NCI-H2107 (cell line): Measurements from ENCODE around the gene ANKRD13A.
"Not testable (repeated sequence)": the region's sequence is repeated elsewhere in the genome, so short reads cannot be mapped to it uniquely, and the experiment has no call there.

Source experiments
- DNase-seq: peaks from one replicate; lab custom pipeline; 2025; lab: John Stamatoyannopoulos, UW

Gene ANKRD13A

DNA sequence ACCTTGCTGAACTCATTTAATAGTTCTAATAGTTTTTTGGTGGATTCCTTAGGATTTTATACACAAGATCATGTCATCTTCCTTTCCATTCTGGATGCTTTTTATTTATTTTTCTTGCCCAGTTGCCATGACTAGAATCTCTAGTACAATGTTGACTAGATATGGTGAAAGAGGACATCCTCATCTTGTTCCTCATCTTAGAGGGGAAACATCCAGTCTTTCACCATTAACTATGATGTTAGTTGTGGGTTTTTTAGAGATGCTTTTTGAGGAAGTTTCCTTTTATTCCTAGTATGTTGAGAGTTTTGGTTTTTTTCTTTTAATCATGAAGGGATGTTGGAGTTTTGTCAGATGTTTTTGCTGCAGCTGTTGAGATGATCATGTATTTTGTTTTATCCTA, 8.7 kb downstream of the ANKRD13A start:
- no peak for DNase-seq

DNA sequence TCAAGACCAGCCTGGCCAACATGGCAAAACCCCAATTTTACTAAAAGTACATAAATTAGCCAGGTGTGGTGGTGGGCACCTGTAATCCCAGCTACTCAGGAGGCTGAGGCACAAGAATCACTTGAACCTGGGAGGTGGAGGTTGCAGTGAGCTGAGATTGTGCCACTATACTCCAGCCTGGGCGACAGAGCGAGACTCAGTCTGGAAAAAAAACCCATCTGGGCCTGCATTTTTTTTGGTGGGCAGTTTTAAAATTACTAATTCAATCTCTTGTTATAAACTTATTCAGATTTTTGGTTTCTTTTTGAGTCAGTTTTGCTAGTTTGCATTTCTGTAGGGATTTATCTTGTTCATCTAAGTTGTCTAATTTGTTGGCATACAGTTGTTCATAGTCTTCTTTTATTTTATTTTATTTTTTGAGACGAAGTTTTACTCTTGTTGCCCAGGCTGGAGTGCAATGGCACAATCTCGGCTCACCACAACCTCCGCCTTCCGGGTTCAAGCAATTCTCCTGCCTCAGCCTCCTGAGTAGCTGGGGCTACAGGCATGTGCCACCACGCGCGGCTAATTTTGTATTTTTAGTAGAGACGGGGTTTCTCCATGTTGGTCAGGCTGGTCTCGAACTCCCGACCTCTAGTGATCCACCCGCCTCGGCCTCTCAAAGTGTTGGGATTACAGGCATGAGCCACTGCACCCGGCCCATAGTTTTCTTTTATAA, 9.6 kb downstream of the ANKRD13A start:
- DNase-seq: not testable (repeated sequence)

DNA sequence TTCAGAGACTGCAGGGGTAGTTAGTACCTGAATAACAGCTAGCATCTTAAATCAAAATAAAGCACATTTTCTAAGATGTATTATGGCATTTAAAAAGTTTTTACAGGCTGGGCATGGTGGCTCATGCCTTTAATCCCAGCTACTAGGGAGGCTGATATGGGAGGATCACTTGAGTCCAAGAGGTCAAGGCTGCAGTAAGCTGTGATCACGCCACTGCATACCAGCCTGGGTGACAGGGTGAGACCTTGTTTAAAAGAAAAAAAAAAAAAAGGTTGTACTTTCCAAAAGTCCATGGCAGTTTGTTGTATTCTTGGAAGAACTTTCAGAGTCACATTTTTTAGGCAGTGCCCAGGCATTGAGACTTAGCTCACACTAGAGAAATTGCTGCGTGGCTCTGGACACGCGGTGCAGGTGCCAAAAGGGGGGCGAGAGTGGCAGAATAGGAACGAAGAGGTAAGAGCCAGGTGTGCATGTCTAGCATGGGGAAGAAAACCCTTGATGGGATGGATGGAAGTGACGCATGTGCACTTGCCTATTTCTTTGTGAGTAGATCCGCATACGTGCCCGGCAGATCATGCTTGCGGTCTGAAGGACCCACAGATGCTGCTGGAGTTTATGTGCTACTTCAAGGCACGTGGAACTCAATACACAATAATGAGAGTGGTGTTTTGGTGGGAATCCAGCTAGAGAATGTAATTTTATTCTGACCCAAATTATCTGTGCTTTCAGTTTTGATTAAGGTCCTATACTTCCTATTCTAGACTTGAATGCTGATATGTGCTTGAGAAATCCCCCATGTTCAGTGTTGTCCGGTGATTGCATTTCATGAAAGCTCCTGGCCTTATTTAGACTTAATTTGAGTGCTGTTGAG, 11.9 kb downstream of the ANKRD13A start:
- DNase-seq: no peak

DNA sequence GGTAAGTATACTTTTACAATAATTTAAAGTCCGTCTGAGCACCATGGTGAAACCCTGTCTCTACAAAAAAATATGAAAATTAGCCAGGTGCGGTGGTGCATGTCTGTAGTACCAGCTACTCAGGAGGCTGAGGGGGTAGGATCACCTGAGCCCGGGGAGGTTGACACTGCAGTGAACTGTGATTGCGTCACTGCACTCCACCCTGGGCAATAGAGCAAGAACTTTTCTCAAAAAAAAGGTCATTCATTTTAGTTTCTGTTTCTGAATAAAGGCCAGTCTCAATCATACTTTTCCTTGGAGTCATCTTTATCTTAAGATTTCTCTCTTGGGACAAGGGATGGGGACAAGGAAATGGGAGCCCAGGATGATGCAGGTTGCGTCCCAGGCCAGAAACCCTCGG, 12.9 kb downstream of the ANKRD13A start:
- DNase-seq: no peak

DNA sequence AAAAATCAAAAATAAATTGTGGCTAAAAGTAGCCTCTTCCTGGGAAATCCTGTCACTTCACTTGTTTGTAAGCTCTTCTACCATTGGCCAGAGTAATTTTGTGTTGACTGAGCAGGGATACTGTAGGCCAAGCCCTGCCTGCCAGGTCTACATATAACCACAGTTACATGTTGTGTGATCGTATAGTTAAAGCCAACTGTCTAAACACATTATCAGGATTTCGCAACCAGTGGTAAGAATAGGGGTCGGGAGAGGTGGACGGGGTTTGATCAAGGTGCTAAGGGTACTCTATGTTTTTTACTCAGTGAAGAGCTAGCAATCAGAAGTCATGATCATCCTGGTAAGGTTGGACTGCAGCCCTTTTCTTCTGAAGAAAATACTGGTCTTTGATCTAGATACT, 13.4 kb downstream of the ANKRD13A start:
- no peak for DNase-seq

DNA sequence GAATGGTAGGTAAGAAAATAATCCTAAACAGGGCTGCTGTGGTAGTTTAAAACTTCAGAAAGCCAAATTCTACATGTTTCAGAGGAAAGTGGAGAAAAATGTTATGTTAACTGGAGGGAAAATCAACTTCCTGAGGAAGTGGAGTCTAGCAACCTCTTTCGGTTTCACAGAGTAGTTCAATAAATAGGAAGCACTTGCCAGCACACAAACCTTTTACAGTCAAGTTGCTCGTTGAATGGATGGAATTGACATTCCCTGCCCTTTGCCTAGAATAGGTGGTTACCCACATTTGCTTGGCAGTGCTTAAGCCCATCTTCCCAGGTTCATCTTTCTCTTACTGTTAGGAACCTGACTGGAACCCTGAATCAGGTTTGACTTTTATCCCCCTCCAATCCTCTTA, 15.9 kb downstream of the ANKRD13A start:
- DNase-seq: no peak

DNA sequence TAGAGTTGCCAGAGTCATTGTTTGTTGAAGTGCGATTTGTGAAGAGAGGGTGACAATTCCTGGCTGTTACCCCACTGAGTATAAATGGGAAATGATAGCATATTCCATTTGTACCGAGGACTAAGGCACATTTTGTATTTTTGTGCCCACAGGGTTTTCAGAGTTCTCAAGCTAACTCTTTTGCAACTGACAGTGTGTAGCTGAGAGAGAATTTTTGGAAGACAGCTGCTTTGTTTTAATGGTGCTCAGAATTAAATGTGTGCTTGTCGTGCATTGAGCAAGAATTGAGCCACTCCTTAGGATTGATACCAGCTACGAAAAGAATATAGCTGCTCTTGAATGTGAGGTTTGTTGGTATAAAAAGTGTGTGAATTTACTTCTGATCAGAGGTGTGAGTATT, 21.7 kb downstream of the ANKRD13A start:
- no peak for DNase-seq

DNA sequence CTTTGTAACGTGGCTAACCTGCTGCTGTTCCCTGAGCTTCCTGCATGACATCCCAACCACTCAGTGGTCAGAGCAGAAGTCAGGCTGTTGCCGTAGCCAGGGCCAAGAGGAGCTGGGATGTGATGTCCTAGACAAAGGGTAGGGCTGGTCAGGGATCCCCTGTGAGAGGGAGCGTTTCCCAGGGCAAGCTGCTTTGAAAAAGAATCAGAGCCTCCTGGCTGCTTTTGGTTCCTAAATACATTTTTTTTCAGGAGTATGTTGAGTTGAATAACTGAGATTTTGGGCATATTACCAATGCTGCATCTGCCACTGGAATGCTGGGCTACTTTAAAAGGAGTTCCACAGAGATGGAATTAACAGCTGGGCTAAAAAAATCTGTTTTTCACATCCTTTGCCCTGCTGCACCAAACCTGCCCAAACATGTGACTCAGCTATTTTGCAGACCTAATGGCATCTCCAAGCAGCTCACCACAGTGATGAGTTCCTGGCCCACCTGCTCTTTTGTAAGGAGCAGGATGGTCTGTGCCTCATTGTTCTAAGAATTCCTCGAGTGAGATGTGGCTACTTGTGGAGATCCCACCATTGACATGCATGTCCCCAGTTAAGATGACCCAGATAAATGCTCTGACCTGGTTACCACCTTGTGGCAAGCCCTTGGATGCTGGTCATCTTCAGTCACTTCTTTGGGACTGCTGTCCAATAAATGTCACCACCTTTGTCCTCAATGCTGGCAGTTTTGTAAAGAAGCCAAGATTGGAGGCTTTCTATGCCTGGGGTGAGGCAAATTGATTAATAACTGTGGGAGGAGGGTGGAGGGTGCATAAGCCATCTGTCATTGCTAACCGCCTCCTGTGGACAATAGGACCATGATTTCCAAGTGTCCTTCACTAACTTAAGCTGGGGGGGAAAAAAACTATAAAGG, 24.1 kb downstream of the ANKRD13A start:
- DNase-seq: no peak

DNA sequence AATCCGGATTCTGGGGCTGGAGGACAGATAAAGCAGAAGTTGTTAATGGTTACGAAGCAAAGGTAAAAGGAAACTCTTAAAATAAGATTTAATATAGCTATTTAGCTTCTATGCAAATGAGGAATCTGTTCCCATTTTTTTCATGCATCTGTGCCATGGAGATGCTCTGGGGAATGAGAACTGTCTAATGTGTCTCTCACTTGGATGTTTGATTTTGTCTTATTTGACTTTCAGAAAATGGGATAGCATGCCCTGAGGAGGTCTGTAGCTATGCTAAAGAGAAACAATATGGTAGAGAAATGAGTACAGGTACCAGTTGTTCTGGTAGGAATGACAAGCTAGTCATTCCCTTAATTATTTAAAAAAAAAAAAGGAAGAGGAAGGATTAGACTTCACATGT, 24.8 kb downstream of the ANKRD13A start:
- DNase-seq: no peak

DNA sequence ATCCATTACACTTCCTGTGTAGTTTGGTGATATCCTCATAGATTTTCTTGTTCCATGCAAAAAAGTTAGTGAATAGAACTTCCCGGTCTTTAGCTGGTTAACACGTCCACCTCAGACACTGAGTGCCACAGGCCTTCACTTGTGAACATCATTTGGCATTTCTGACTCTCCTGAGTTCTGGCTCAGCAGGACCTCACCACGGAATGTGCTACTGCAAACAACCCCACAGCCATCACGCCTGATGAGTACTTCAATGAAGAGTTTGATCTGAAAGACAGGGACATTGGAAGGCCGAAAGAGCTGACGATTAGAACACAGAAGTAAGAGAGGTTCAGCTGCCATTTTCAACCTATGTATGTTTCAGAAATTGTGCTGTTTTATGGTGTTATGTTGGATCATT, 29.1 kb downstream of the ANKRD13A start:
- DNase-seq: no peak

DNA sequence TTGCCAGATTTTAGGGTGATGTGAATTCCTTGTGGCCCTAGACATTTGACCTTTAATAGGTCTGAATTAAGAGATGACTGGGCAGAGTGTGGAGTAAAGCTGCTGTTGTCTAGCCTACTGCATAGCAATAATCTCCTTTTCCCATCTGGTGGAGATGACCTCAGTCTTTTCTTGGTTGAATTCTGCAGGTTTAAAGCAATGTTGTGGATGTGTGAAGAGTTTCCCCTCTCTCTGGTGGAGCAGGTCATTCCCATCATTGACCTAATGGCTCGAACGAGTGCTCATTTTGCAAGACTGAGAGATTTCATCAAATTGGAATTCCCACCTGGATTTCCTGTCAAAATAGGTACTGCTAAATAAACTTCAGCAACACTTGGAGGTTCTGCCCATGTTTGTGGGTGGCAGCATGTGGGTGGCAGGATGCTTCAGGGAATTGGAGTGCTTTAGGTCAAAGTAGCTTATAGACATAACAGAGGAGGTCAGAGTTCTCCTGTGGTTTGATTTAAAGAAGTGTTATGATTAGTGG, 30.1 kb downstream of the ANKRD13A start:
- no peak for DNase-seq

DNA sequence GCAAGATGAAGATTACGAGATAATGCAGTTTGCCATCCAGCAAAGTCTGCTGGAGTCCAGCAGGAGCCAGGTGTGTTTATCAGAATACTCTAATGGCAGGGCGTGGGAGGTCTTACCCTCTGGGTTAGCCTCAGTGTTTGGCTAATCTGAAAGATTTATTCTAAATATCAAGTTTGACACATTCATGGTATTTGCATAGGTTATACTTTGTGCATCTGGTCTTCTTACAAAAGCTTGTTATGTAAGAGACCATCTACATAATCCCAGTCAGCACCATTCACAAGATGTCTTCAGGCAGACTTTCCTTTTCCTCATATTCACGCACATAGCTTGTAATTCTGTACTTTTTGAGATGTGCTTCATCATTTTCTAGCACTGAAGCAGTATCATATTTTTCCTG, 34.7 kb downstream of the ANKRD13A start:
- no peak for DNase-seq

DNA sequence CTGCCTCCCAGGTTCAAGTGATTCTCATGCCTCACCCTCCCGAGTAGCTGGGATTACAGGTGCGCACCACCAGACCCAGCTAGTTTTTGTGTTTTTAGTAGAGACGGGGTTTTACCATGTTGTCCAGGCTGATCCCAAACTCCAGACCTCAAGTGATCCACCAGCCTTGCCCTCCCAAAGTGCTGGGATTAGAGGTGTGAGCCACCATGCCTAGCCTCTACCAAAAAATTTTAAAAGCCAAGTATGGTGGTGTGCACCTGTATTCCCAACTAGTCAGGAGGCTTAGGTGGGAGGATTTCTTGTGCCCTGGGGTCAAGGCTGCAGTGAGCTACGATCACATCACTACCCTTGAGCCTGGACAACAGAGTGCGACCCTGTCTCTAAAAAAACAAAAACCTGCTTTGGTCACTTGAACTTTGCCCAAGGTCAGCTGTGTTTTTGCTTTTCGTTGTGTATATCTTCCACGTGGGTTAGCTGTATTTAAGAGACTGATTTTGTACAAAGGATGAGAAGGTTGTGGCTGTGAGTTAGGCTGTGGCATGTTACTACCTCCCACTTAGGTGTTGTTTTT, 36.4 kb downstream of the ANKRD13A start:
- DNase-seq: no peak

DNA sequence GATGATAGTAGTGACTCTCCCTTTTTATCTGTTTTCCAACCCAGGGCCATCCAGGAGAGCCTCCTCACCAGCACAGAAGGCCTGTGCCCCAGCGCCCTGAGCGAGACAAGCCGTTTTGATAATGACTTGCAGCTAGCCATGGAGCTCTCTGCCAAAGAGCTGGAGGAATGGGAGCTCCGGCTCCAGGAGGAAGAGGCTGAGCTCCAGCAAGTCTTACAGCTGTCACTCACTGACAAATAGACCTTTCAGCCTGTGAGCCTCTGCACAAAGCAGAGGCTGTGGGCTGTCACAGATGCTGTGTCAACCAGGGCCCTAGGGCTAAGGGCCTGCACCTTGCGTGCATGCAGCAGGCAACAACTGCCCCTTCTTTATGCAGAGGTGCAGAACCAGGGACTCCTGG, 38.1 kb downstream of the ANKRD13A start:
- no peak for DNase-seq

DNA sequence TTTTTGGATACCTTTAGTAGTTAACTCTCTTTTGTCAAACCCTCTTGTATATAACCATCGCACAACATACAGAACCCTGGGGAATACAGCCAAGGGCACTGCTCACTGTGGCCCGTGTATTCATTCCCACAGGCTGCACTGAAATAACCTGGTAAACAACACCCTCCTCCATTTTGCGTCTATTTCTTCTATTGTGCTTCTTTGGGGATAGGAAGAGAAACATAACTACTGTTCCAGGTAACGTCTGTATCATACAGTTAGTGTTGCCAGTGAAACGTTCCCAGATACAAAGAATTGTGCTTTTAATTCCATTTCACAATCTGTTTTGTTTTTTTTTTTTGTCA, 39.5 kb downstream of the ANKRD13A start:
- DNase-seq: no peak

DNA sequence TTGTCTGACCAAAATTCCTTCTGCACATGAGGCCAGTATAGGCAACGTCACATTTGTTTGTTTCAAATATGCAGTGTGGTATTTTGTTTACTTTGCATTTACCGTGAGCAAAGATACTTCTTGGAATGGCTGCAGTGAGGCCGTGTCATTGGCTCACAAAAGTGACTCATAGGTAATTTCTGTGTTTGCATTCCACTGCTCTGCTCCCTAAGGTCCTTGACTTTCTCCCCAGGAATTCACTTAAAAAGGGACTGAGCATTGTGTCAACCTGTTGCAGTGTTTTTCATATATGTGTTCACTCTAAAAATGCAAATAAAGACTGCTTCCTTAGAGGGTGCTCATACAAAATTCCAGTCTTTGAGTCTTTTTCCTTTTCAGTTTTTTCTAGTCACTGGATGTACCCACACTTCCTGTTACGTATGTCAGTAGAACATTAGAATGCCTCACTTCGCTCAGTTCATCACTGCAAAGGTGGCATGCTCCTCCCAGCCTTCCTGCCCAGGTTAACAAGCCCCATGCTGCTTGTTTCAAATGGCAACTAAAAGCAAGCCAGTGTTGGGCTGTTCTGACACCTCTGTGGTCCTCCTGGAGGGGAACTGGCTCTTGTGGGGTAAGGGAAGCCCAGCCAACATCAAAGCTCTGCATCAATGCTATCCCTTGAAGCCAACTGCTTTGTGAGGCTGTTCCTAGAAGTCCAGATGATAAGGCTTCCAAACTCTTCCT, 40.0 kb downstream of the ANKRD13A start:
- DNase-seq: no peak

DNA sequence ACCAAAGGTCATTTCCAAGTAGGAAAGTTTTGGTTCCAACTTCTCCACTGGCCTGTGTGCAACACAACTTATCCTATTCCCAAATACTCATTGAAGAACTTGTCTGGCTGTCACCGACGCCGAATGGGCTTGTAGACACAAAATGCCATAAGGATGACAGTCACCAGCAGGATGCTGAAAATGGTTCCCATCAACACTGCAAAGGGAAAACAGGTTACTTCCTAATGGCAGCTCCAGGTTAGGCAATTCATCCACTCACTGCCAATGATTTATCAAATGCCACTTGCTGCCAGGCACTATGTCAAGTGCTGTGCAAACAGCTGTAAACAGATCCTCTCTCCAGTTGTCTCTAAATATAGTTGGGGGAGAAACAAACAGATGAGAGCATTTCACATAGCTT, 43.0 kb downstream of the ANKRD13A start:
- no peak for DNase-seq

DNA sequence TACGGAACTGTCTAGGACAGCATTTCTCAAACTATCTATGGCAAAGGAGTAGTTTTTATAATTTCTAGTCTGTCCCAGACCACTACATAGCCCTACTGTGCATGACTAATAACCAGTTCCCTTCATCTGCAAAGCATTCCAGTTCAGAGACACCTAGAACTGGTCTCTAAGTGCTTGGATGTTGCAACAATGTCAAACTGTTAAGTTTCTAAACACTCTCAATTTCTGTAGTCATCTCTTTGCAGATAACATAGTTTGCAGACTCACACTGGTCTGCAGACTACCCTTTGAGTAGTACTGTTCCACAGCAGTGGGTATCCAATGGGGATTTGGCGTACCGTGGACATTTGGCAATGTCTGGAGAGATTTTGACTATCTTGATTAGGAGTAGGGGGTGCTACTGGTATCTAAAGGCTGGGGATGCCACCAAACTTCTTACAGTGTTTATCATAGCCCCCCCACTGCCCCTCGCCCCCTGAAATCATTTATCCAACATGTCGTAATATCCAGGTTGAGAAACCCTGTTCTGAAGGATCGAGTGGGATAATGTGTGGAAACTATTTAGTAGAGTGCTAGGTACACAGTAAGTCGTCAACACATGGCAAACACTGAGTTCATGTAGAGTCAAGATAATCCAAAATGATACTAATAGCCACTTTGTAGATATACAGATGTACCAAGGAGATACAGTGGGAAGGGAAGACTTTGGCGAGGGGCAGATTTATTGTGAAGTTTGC, 47.4 kb downstream of the ANKRD13A start:
- DNase-seq: no peak

DNA sequence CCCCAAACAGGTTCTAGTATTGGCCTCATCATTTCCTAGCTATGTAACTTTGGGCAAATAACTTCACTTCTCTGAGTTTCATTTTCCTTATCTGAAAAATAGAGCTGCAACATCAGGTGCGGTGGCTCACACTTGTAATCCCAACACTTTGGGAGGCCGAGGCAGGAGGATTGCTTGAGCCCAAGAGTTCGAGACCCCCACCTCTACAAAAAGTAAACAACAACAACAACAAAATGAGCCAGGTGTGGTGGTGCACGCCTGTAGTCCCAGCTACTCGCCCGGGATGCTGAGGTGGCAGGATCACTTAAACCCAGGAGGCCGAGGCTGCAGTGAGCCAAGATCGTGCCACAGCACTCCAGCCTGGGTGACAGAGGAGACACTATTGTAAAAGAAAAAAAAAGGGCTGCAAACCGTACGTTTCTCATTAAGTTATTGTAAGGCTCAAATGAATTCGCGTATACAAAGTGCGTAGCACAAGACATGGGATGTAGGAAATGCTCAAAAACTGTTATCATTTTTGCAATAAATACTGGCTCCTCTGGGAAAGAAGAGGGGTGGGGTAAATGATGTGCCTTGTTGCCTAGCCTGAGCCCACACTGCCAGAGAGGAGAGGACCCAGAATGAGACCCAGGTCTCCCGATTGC, 48.2 kb downstream of the ANKRD13A start:
- DNase-seq: no peak
